Globus pallidus (tissue), 1 donor: ENCODE results near the gene CRACR2A.

ENCODE experiments used
- DNase-seq: peaks from one replicate; pipeline ENCODE4 v3.0.0-alpha.2; 2015; ENCODE audit warnings: low spot score

Gene CRACR2A

DNA sequence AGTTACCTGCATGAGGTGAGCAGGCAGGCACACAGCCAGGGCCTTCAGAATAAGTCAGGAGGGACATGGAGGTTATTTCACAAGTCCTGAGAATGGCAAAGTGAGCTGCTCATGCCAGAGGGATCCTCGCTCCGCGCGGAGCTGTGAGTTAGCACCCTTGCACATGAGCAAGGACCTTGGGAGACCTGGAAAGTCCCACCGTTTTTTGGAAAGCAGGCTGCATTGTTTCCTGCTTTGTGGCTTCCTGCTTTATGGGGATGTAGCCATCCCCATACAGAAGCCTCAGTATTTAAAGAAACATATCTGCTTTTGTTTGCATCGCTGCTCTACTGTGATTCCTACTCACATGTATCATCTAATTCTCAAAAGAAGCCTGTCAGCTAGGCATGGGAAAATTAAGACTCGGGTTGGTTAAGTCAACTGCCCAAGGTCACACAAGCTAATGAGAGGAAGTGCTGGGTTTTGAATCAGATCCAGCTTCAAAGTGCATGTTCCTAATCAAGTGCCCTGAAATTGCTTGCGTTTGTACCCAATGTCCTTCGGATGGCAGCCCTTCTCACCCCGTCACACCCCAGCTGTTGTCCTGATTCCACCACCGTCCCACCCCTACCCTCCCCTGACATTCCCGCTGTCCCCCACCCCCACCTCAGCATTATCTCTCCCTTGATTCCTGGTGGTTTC is 106.2 kb downstream of the CRACR2A start:
- no peak for DNase-seq

DNA sequence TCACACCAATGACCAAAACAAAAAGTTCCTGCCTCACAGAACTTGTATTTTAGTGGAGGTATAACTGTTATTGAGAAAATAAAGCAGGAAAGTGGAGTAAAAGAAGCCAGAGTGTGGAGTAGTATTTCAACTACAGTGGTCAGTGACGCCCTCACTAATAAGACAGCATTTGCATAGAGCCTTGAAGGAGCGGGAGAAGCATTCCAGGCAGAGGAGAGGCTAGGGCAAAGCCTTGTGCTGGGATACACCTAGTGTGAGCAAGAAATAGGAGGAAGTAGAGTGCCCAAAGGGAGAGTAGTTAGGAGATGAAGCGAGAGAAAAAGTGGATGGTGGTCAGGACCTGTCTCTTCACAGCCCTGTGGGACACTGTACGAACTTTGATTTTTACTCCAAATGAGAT is 107.8 kb downstream of the CRACR2A start:
- no peak for DNase-seq

DNA sequence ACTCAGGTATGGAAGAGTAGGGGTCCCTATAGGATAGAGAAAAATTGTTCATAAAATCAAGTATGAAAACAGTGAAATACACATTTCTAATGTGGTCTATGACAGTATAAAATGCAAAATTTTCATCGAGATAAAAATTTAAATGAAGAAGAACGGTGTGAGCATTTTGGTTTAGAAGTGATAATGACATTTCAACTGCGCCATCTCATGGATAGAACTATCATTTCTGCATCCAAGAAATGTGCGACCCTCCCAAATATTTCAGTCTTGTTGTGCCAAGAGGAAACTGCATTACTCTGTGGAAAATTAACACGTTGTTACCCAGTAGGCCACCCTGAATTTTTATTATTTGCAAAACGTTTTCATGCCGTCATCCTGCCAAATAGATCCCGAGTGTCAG is 108.8 kb downstream of the CRACR2A start:
- no peak for DNase-seq

DNA sequence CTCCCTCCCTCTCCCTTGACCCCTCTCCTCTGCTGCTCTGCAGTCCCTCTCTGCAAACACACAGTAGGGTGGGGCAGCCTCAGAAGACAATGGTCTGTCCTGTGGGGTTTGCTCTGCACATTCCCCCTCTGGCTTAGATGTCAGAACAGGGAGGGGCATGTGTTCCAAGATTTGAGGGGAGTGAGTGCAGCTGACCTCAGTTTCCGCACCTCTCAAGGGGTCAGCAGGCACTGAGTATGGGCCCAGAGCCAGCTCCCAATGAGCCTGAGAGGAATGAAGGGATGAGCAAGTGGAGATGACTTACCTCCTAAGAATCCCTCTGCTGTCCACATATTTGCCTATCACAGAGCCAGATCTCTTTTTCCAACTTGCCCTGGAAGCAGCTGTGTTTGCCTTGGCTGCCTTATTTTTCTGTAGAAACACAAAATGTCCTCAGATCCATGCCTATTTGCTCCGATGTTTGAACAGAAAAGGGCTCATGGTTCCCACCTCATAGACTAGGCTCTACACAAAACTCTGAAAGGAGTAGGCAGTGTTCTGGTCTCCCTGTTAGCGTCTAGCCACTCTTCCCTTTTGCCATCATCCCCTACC is 111.4 kb downstream of the CRACR2A start:
- DNase-seq, result no peak

DNA sequence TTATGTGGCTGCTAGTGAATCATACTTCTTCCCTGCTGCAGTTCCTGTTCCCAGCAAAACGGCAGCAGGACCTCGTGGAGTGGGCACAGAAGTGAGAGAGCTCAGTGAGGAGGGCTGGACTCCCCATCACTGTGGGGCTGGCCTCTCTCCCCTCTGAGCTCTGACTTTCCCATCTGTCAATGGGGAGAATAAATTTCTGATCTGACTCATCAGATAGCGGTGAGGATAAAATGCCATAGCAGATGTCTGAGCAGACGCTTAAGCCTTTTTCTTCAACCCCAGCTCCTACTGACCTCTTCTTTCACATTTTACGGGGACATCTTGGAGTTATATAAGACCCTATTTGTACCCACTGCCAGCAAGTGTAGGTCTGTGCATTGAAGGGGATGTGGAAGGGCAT is 116.6 kb downstream of the CRACR2A start:
- no peak for DNase-seq

DNA sequence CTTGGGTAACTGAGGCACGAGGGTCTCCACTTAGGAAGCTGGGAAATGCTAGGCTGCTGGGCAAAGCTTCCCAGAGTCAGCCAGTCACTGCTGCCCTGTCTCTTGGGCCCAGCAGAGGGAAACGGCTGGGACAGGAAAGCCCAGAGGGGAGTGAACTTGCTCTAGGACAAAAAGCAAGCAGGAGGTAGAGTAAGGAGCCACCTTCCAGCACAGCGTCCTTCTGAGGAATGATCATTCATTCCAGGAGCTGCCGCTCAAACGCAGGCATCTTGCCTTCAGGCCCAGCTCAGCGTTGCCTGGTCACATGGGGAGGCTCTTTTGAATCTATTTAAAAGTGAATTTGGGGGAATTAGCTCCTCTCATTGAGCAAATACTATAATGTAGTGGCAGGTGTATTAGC is 118.6 kb downstream of the CRACR2A start:
- DNase-seq, result no peak

DNA sequence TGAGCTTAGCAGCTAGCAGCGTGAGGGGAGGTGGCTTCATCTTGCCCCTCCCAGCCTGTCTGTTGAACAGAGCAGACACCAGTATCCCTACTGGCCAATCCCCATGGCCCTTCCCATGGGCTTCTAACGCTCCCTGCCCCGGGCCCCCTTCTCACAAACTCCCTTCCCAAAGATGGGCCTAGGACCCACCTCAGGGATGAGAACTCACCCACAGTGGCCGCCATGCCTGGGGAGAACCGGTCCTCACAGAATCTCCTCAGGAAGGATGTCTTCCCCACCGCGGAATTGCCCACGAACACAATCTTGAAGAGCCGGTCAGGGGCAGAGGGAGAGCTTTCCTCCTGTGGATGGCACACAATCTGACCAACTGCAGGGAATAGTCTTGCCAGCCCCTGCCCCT is 119.5 kb downstream of the CRACR2A start:
- DNase-seq, result no peak

DNA sequence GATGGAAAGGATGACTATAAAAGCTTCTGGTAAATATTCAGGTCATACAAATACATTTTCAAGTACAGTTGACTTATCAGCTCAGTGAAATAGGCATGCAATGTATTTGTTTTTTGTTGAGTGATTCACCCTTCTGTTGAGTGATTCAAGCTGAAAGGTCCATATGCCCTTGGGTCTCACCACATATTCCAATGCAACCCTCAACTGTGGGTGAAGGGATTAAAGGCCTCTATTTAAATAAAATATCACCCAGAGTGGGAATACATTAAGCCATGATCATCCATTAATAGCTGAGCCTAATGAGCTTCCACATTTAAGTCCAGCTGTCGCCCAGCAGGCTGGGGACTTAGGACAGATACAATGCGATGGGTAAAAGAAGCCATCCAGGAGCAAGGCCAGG is 120.2 kb downstream of the CRACR2A start:
- no peak for DNase-seq

DNA sequence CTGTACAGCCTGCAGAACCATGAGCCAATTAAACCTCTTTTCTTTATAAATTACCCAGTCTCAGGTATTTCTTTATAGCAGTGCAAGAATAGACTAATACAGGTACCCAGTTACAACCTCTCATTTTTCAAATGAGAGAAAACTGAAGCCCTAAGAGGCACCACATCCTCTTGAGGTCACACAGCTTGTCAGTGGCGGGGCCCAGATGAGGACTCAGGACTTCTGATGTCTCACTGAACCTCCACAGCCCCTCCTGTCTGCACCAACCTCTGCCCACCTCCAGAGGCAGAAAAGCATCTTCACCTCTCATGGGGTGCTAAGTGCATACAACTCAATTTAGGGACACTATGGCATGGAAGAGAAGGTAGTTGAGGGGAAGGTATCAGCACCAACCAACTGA is 120.7 kb downstream of the CRACR2A start:
- no peak for DNase-seq

DNA sequence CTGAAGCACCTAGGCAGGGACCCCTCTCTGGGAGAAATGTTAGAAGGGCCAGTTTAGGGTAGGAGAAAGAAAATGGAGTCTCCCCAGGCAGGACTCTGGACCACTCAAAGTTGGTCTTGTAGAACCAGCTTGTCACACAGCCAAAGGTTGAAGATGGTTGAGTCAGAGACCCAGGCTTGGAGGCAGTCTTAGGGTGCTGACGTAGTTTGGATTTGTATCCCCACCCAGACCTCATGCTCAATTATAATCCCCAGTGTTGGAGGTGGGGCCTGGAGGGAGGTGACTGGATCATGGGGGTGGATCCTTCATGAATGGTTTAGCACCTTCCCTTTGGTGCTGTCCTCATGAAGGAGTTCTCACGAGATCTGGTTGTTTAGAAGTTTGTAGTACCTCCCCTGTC is 121.2 kb downstream of the CRACR2A start:
- no peak for DNase-seq

DNA sequence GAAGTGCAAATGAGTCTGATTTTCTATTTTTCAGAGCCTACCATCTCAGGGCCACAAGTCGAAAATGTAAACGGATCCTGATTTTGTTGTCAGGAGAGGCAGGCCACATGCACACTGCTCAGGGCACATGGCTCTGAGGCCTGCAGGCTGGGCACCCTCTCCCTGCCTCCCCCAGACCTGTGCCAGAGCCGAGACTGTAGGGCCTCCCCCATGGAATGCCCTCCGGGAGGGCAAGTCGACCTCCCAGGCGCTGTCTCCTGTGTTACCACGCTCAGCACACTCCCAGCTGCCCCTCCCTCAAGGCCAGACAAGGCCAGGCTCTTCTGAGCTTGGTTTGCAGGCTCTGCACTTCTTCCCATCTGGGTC is 121.7 kb downstream of the CRACR2A start:
- no peak for DNase-seq

DNA sequence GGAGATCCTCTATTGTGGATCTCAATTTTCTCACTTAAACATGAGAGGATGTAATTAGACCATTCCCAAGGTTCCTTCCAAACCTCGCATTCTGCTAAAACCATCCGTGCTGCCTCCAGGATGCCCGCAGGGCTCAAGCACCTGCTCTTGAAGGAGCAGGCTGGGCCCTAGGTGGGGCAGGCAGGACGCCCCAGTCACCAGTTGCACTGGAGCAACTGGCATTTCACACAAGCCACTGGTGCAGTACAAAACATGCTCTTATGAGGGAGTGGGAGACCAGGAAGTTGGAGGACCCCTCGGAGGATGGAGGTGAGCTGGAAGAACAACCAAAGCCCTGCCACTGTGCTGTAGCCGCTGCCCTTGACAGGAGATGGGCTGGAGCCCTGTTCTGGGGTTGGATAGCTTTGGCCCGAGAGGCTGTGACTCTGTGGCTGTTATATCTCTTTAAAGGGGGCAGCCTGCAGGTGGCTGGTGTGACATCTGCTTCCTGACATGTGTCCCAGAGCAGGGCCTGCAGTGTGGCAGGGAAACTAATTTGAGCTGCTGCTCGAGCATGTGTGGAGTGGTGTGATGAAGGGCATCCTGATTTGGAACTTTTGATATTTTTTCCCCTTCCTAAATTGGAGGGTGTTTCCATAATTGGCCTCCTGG is 122.2 kb downstream of the CRACR2A start:
- DNase-seq, result no peak

DNA sequence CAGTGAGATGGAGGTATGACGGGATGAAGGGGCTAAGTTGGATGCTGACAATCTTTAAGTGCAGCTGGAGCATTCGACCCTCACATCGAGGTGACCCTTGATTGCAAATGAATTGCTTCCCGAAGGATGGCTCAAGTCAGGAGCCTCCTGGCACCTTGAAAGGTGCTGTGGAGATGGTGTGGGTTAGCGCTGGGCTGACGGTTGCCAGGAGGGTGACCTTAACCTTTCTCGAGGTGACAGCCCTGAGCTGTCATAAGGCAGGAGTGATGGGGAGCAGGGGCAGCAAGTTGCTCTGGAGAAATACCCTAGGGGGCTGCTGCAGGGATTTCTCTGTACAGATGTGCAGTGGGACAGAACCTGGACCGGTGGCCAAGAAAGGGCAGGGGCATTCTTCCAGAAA is 122.8 kb downstream of the CRACR2A start:
- no peak for DNase-seq

DNA sequence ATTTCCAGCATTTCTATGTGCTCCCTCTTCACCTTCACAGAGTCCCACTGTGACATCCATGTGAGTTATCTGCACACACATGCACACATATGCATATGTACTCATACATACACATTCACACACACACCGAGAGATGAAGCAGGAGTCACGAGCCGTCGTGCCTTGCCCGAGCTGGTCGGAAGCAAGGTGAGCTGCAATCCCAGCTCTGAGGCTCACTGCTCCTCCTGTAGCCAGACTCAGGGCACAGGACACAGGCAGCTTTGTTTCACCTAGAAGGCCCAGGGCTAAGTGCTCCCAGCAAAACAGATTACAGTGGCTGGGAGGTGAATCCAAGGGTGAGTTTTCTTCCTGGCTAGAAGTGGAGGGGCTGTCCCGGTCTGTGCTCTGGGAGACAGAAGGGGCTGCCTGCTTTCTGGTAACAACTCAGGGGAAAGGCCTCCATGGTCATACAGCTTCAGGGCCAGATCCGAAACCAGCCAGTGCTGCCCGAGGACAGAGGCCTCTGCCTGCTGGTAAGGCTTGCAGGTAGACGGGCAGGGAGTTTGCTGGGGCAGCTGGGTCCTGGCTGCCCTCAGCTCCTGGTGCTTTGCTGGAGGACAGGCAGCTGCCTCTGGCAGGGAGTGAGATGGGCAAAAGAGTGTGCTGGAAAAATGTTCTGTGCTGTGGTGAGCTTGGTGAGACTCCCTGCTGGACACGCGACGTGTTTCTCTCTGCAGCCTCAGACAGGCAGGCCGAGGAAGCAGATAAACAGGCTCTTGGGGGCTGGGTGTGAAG is 123.7 kb downstream of the CRACR2A start:
- no peak for DNase-seq

DNA sequence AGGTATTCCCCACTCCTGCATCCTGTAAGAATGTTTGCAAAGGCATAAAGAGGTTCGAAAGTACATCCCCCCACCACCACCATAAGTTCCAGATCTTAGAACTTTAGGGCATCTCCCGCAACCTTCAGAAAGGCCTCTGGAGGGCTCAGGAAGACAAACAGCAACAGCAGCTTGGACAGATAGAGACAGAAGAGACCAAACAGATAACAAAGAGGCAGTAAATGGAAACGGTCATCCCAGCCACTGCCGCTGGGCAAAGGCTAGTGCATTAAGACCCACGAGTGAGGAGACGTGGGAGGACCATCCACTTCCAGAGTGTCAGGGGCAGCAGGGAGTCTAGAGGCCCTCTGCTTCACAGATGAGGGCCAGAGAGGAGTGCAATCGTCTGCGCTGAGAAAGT is 124.3 kb downstream of the CRACR2A start:
- DNase-seq, result no peak

DNA sequence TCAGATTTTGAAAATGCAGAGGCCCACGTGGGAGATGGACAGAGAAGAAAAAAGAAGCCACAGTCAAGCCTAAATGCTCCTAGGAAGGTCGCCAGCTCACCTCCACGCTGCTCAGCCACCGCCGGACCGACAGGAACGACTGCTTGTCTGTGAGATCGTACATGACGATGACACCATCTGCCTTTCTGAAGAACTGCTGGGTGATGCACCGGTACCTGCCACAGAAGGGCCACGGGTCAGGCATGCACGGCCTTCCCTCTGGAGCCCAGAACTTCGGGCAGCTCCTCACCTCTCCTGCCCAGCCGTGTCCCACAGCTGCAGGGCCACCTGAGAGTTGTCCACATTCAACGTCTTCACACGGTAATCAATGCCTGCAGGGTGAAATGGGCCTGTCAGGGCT is 125.6 kb downstream of the CRACR2A start:
- no peak for DNase-seq

DNA sequence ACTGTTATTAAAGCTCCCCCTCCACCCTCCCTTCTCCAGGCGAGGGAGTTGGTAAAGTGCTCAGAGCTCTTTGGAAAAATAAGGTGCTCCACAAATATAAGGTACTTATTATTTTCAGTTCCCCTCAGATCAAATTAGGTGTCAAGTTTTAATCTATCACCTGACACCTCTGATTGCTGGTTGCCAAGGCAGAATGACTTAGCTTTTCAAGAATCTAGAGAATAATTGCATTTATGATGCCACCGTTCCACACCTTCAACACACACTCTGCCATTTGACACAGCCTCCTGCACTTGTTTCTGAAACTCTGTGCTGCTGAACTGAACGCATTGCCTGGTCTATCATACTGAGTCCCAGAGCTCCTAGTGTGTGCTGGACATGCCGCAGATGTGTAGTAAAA is 128.6 kb downstream of the CRACR2A start:
- DNase-seq, result no peak

DNA sequence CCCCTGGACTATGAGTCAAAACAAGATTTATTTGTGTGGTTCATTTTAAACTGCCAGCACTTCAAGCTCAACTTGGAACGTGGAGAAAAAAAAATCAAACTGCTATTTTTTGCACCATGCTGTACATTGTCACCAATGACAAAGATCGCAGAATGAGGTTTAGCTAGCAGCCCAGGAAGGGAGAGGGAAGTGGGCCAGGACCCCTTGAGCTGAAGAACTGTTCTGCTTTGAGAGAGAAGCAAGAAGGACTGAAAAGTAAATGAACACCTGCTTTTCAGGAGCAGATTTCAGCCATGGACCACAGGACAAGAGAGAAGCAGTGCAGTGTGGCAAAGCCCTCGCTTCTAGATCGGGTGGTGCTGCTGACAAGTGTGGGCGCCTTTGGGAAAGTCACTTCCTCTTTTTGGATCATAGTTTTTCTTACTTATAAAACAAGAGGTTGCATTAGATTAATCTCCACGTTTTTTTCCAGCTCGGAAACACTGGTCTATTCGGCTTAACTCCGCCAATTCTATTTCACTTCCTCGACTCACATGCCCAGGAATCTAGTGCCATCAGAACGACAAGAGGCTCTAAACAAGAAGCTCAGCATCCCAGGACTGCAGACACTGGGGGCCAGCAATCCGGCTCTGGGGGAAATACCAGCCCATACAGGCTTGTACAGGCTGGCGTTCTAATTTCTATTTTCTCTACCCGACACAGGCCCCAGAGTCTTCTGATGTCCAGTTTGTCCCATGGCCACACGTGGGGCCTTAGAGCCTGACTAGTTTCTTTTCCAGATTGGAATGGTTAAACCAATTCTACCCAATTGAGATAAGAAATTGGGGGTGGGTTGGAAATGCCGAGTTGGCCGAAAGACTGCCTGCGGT is 129.9 kb downstream of the CRACR2A start:
- DNase-seq, result no peak

DNA sequence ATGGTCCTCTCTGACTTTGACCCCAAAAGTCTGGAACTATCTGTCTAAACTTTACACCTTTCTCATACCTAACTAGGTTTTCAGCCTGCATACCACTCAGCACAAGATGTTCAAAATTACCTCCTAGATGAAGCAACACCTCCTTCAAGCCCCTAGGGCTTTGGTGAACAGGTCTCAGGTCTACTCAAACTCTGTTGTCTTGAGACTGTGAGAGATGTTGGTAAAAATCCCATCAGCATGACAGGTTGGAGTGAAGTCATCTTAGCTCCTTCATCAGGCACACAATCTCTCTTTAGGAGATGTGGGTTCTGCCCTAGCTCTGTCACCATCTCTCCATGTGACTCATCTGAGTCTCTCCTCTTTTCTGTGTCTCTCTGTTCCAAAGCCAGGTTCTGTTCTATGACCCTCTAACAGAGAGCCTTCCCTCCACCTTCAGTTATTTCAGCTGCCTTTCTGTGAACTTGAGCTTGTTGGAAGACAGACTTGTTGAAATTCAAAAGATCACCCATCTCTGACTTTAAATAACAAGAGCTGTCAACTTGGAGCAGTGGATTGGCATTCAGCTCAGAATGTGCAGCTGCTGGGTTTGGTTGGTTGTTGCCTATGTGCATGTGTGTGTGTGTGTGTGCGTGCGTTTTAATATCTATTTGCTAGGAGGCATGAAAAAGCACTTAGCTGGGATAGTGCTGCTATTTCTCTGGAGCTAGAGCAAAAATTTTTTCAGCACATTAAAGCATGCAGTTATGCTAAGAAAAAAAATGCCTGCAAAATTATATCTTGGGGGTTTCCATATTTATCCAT is 130.7 kb downstream of the CRACR2A start:
- DNase-seq, result no peak

DNA sequence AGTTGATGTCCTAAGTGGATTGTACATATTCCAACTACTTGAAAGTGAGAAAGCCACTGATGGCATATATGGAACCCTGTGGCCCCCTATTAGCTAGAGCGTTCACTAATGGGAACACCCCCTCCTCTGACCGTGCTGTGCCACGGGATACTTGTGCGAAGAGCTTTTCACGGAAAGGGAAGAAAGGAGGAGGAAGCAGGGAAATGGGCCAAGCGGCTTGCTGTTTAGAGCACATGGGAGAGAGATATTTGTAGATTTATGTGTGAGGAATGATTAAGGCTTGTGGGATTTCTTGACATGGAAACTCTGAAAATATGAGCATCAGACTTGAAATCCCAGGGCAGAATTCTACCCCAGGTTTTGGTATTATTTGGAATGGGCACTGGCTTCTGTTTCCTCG is 132.1 kb downstream of the CRACR2A start:
- no peak for DNase-seq

DNA sequence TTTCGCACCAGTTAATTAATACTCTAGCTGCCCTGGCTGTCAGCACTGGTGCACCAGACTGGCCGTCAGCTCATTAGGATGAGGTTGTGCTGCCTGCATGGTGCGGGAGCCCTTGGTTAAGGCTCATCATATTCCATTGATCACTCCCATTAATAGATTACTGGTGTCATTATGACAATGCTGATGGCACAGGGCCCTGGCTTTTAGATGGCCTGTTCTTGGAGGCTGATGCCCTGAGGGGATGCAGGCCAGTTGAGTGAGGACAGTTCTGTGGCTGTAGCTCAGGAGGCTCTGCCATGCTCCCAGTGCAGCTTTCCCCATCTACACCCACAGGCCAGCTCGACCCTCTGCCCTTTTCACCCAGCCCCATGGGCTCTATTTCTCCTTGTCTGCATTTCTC is 135.3 kb downstream of the CRACR2A start:
- no peak for DNase-seq
